ENCODE data around the gene DEXI.

DEXI gene

GRCh38 chr16:10879681-10880589, 62.3 kb downstream of the DEXI start (continued):
- TF ChIP-seq ZNF18 (tag by site-specific recombination; IDR thresholded peaks at IDR 0.05) (no peak), ZNF571 (tag by site-specific recombination; IDR thresholded peaks at IDR 0.05) (no peak)

Data from HEK293 (cell line).